Retinal pigment epithelial cell (primary cell): ENCODE data around the gene SELL.
"Not testable (repeated sequence)": the region's sequence is repeated elsewhere in the genome, so short reads cannot be mapped to it uniquely, and the experiment has no call there.

ENCODE experiments used
- DNase-seq: peaks from one replicate; pipeline ENCODE4 v3.0.0-alpha.2; 2010; ENCODE audit warnings: low read depth
- H3K4me3 ChIP-seq: 2 replicates; pipeline ENCODE4 v1.5.1; 2011; ENCODE audit warnings: mild to moderate bottlenecking, low read length, control low read depth, moderate library complexity
- CTCF ChIP-seq: conservative IDR thresholded peaks from 2 replicates; pipeline ENCODE4 v1.5.1; 2011; ENCODE audit warnings: low read depth, low read length, control low read depth, inconsistent platforms

SELL gene

GRCh38 chr1:169682071-169682470, 29.3 kb downstream of the SELL start:
- no peak overlapping the region for H3K4me3 ChIP-seq
- no peak for TF ChIP-seq CTCF
- DNase-seq = no peak

GRCh38 chr1:169681140-169681539, 30.3 kb downstream of the SELL start:
- H3K4me3 ChIP-seq = no peak overlapping the region
- no peak for DNase-seq
- TF ChIP-seq CTCF = no peak

- no peak overlapping the region for H3K4me3 ChIP-seq
- DNase-seq = no peak
- no peak for TF ChIP-seq CTCF
Measured at GRCh38 chr1:169680377-169681019, 30.9 kb downstream of the SELL start.

- H3K4me3 ChIP-seq = no peak overlapping the region
- TF ChIP-seq CTCF = no peak
- DNase-seq = no peak
Measured at GRCh38 chr1:169679692-169680091, 31.7 kb downstream of the SELL start.

GRCh38 chr1:169676001-169676400, 35.4 kb downstream of the SELL start:
- no peak for TF ChIP-seq CTCF
- no peak for DNase-seq
- no peak overlapping the region for H3K4me3 ChIP-seq

GRCh38 chr1:169670836-169671235, 40.6 kb downstream of the SELL start:
- DNase-seq = no peak
- no peak for TF ChIP-seq CTCF
- no peak overlapping the region for H3K4me3 ChIP-seq

- DNase-seq, H3K4me3 ChIP-seq: not testable (repeated sequence)
Measured at GRCh38 chr1:169670244-169670643, 41.2 kb downstream of the SELL start.

GRCh38 chr1:169667699-169668596, 43.5 kb downstream of the SELL start:
- H3K4me3 ChIP-seq, DNase-seq: not testable (repeated sequence)

GRCh38 chr1:169667227-169667639, 44.2 kb downstream of the SELL start:
- not testable (repeated sequence) for DNase-seq, H3K4me3 ChIP-seq

GRCh38 chr1:169662680-169663079, 48.7 kb downstream of the SELL start:
- not testable (repeated sequence) for DNase-seq, H3K4me3 ChIP-seq

GRCh38 chr1:169661066-169661465, 50.4 kb downstream of the SELL start:
- DNase-seq, H3K4me3 ChIP-seq: not testable (repeated sequence)

GRCh38 chr1:169658777-169659176, 52.6 kb downstream of the SELL start:
- not testable (repeated sequence) for H3K4me3 ChIP-seq, DNase-seq
